H9 (cell line): Measurements from ENCODE around the gene BAHD1. TPM values are rescaled to one million over a fixed set of nuclear protein-coding genes. Genes with fewer than 3 reads are reported as not detected.

Source experiments
- DNase-seq: peaks from one replicate; pipeline ENCODE4 v3.0.0-alpha.2; 2017
- H2AFZ ChIP-seq: one replicate; pipeline ENCODE4 v1.6.1; 2013; ENCODE audit warnings: mild to moderate bottlenecking, low read length, control low read depth, moderate library complexity
- H2AK5ac ChIP-seq: 2 replicates; pipeline ENCODE4 v1.6.1; 2013; ENCODE audit warnings: low read length, control low read depth, mixed read lengths; ENCODE audit not compliant: insufficient read length
- H2BK120ac ChIP-seq: one replicate; pipeline ENCODE4 v1.6.1; 2013; ENCODE audit warnings: low read depth, mild to moderate bottlenecking, low read length, control low read depth, inconsistent platforms; ENCODE audit not compliant: poor library complexity, severe bottlenecking
- H2BK12ac ChIP-seq: 2 replicates; pipeline ENCODE4 v1.6.1; 2013; ENCODE audit warnings: low read length, control low read depth, mixed read lengths, low read depth; ENCODE audit not compliant: insufficient read length
- H2BK15ac ChIP-seq: 2 replicates; pipeline ENCODE4 v1.6.1; 2013; ENCODE audit warnings: low read depth, low read length, control low read depth
- H2BK20ac ChIP-seq: one replicate; pipeline ENCODE4 v1.6.1; 2013; ENCODE audit warnings: low read depth, mild to moderate bottlenecking, low read length, control low read depth, inconsistent platforms; ENCODE audit not compliant: poor library complexity, severe bottlenecking
- H2BK5ac ChIP-seq: 2 replicates; pipeline ENCODE4 v1.6.1; 2013; ENCODE audit warnings: low read length, control low read depth, mixed read lengths; ENCODE audit not compliant: insufficient read length
- H3K14ac ChIP-seq: 2 replicates; pipeline ENCODE4 v1.6.1; 2013; ENCODE audit warnings: low read length, control low read depth; ENCODE audit not compliant: insufficient read depth
- H3K18ac ChIP-seq: 2 replicates; pipeline ENCODE4 v1.6.1; 2013; ENCODE audit warnings: low read depth, mild to moderate bottlenecking, mixed read lengths, low read length, control low read depth; ENCODE audit not compliant: insufficient read length
- H3K23ac ChIP-seq: 2 replicates; pipeline ENCODE4 v1.6.1; 2013; ENCODE audit warnings: low read length, control low read depth, mixed read lengths, low read depth; ENCODE audit not compliant: insufficient read length
- H3K23me2 ChIP-seq: 2 replicates; pipeline ENCODE4 v1.6.1; 2013; ENCODE audit warnings: low read depth, mild to moderate bottlenecking, mixed read lengths, low read length, control low read depth; ENCODE audit not compliant: insufficient read length, poor library complexity, severe bottlenecking
- H3K27ac ChIP-seq: 2 replicates; pipeline ENCODE4 v1.5.1; 2013; ENCODE audit warnings: low read length, control low read depth, mixed read lengths, low read depth; ENCODE audit not compliant: insufficient read length
- H3K27me3 ChIP-seq: 2 replicates; pipeline ENCODE4 v1.6.1; 2013; ENCODE audit warnings: low read length, control low read depth, inconsistent platforms; ENCODE audit not compliant: insufficient read depth
- H3K4ac ChIP-seq: 2 replicates; pipeline ENCODE4 v1.6.1; 2013; ENCODE audit warnings: low read depth, mild to moderate bottlenecking, control low read depth, inconsistent platforms, low read length, moderate library complexity
- H3K4me1 ChIP-seq: 2 replicates; pipeline ENCODE4 v1.6.1; 2013; ENCODE audit warnings: low read length, control low read depth, inconsistent platforms; ENCODE audit not compliant: insufficient read depth
- H3K4me2 ChIP-seq: 2 replicates; pipeline ENCODE4 v1.6.1; 2013; ENCODE audit warnings: low read length, control low read depth, mixed read lengths; ENCODE audit not compliant: insufficient read length, insufficient read depth
- H3K56ac ChIP-seq: 2 replicates; pipeline ENCODE4 v1.6.1; 2013; ENCODE audit warnings: low read depth, mild to moderate bottlenecking, mixed read lengths, low read length, control low read depth; ENCODE audit not compliant: insufficient read length
- H3K79me1 ChIP-seq: 2 replicates; pipeline ENCODE4 v1.6.1; 2013; ENCODE audit warnings: low read depth, mild to moderate bottlenecking, moderate library complexity, low read length, control low read depth, inconsistent platforms; ENCODE audit not compliant: insufficient read depth, poor library complexity, severe bottlenecking
- H3K79me2 ChIP-seq: 2 replicates; pipeline ENCODE4 v1.6.1; 2013; ENCODE audit warnings: low read length, control low read depth, inconsistent platforms; ENCODE audit not compliant: insufficient read depth
- H3K9ac ChIP-seq: 2 replicates; pipeline ENCODE4 v1.6.1; 2013; ENCODE audit warnings: low read length, control low read depth, mixed read lengths; ENCODE audit not compliant: insufficient read length; ENCODE audit errors: extremely low read depth
- H3K9me3 ChIP-seq: one replicate; pipeline ENCODE4 v1.6.1; 2013; ENCODE audit warnings: low read depth, low read length, inconsistent platforms; ENCODE audit not compliant: control insufficient read depth
- H3T11ph ChIP-seq: one replicate; pipeline ENCODE4 v1.6.1; 2013; ENCODE audit warnings: mild to moderate bottlenecking, low read length, control low read depth, inconsistent platforms
- H4K20me1 ChIP-seq: one replicate; pipeline ENCODE4 v1.6.1; 2013; ENCODE audit not compliant: control insufficient read depth, insufficient read length, insufficient read depth
- H4K5ac ChIP-seq: 2 replicates; pipeline ENCODE4 v1.6.1; 2013; ENCODE audit warnings: low read depth, mild to moderate bottlenecking, mixed read lengths, low read length, control low read depth; ENCODE audit not compliant: insufficient read length
- H4K8ac ChIP-seq: replicated peaks from 2 replicates; pipeline ENCODE4 v1.6.1; 2013; ENCODE audit warnings: low read length, control low read depth, mixed read lengths, low read depth; ENCODE audit not compliant: insufficient read length
- H4K91ac ChIP-seq: 2 replicates; pipeline ENCODE4 v1.6.1; 2013; ENCODE audit warnings: low read depth, mild to moderate bottlenecking, moderate library complexity, mixed read lengths, low read length, control low read depth; ENCODE audit not compliant: insufficient read length
- H3K27ac Mint-ChIP-seq, 3 experiments: 2 replicates in 2 of 3; 3 replicates in 1 of 3; pipeline ENCODE4 v1.8.0; 2020 to 2021; ENCODE audit warnings: mixed read lengths in 3 of 3, mild to moderate bottlenecking in 1 of 3, moderate library complexity in 1 of 3
- H3K27me3 Mint-ChIP-seq: 2 replicates; pipeline ENCODE4 v1.8.0; 2021; ENCODE audit warnings: low read depth, mild to moderate bottlenecking, moderate library complexity, mixed read lengths
- H3K36me3 Mint-ChIP-seq, 3 experiments: 2 replicates in 2 of 3; 3 replicates in 1 of 3; pipeline ENCODE4 v1.8.0; 2020 to 2021; ENCODE audit warnings: low read depth in 3 of 3, mixed read lengths in 3 of 3; ENCODE audit not compliant: insufficient read depth in 1 of 3
- H3K4me1 Mint-ChIP-seq, 2 experiments: 2 replicates each; pipeline ENCODE4 v1.8.0; 2020; ENCODE audit warnings: mixed read lengths in 2 of 2
- H3K4me3 Mint-ChIP-seq, 2 experiments: 2 replicates in 1 of 2; 3 replicates in 1 of 2; pipeline ENCODE4 v1.8.0; 2020 to 2021; ENCODE audit warnings: mild to moderate bottlenecking in 2 of 2, mixed read lengths in 2 of 2, moderate library complexity in 1 of 2
- H3K9me3 Mint-ChIP-seq, 2 experiments: 2 replicates in 1 of 2; 3 replicates in 1 of 2; pipeline ENCODE4 v1.8.0; 2020; ENCODE audit warnings: mild to moderate bottlenecking in 2 of 2, mixed read lengths in 2 of 2, moderate library complexity in 1 of 2
- WGBS: extraction: QIAGEN DNeasy Blood & Tissue Kit; methylation state at CpG from one replicate; pipeline ENCODE4 v1.1.7; 2013; ENCODE audit warnings: missing lambda C conversion rate, low lambda C conversion rate, mixed read lengths; ENCODE audit not compliant: insufficient read length; ENCODE audit errors: extremely low coverage; 5-methylcytosine and 5-hydroxymethylcytosine counted together
- total RNA-seq: library from RNA; stranded (reverse); gene quantifications from 2 replicates; pipeline ENCODE4 v1.2.1, GENCODE V29; 2021
- TF ChIP-seq, protein P1 (sequence below): fragments of 200-600 bp; sonication (generic); conservative IDR thresholded peaks from 3 replicates; pipeline ENCODE4 v1.8.0; 2021; ENCODE audit warnings: antibody characterized with exemption, mild to moderate bottlenecking

The BAHD1 gene
- total RNA-seq, 1 experiment from 2014 or later: 54.1 TPM

DNA sequence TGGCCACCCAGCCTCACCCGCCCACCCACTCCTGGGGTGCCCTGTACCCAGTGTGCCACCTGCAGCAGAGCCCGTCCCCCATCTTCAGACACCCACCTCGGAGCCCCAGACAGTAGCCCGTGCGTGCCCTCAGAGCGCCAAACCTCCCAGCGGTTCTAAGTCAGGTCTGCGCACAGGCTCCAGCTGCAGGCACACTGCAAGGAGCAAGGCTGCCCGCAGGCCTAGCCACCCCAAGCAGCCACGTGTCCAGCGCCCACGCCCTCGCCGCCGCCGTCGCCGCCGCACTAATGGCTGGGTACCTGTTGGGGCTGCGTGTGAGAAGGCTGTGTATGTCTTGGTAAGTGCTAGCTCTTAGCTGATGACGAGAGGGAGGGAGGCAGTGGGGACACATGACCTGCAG is 21.2 kb downstream of the BAHD1 start:
- Histone ChIP-seq H3K56ac (no peak overlapping the region), H3K4me2 (no peak overlapping the region), H3K9ac (no peak overlapping the region), H4K20me1 (no peaks in the 10 kb centered on the region), H2BK15ac (no peak overlapping the region), H2AK5ac (no peak overlapping the region), H3K4me1 (no peaks in the 10 kb centered on the region), H3K27ac (no peak overlapping the region), H4K5ac (no peak overlapping the region), H2BK5ac (no peak overlapping the region), H3K18ac (no peak overlapping the region), H3K79me2 (peaks cover 1% of the 10 kb centered on the region; the same call in 1 of the 2 replicates), H2AFZ (no peak overlapping the region), H4K8ac (no peak overlapping the region), H3K9me3 (no peaks in the 10 kb centered on the region), H3K79me1 (peaks cover 8% of the 10 kb centered on the region), H3K23ac (no peak overlapping the region), H3K4ac (no peak overlapping the region), H3K27me3 (no peaks in the 10 kb centered on the region), H4K91ac (no peak overlapping the region), H2BK12ac (no peak overlapping the region), H2BK20ac (no peak overlapping the region), H3K23me2 (no peaks in the 10 kb centered on the region), H2BK120ac (no peak overlapping the region), H3T11ph (no peak overlapping the region), H3K14ac (no peak overlapping the region)
- H3K4me1 Mint-ChIP-seq: peaks cover 0 to under 1% of the 10 kb centered on the region in 2 experiments; a peak in 1 of 4 replicates
- no peak overlapping the region for H3K4me3 Mint-ChIP-seq
- WGBS: no CpG with 5 or more reads among the region's 21 CpGs
- no peak overlapping the region for H3K27ac Mint-ChIP-seq
- TF ChIP-seq, protein P1, sequence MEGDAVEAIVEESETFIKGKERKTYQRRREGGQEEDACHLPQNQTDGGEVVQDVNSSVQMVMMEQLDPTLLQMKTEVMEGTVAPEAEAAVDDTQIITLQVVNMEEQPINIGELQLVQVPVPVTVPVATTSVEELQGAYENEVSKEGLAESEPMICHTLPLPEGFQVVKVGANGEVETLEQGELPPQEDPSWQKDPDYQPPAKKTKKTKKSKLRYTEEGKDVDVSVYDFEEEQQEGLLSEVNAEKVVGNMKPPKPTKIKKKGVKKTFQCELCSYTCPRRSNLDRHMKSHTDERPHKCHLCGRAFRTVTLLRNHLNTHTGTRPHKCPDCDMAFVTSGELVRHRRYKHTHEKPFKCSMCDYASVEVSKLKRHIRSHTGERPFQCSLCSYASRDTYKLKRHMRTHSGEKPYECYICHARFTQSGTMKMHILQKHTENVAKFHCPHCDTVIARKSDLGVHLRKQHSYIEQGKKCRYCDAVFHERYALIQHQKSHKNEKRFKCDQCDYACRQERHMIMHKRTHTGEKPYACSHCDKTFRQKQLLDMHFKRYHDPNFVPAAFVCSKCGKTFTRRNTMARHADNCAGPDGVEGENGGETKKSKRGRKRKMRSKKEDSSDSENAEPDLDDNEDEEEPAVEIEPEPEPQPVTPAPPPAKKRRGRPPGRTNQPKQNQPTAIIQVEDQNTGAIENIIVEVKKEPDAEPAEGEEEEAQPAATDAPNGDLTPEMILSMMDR: no peak
- H3K9me3 Mint-ChIP-seq: no peaks in the 10 kb centered on the region
- H3K27me3 Mint-ChIP-seq: no peaks in the 10 kb centered on the region
- H3K36me3 Mint-ChIP-seq: peaks cover 25 to 73% (median 54%) of the 10 kb centered on the region in 3 experiments; a peak in 6 of 7 replicates
- no peak for DNase-seq
